Measurements from ENCODE around the gene ADAMTS5.
A peak's percentile ranks its signal among the peaks of the same experiment; 100 is the strongest.

Gene ADAMTS5

DNA sequence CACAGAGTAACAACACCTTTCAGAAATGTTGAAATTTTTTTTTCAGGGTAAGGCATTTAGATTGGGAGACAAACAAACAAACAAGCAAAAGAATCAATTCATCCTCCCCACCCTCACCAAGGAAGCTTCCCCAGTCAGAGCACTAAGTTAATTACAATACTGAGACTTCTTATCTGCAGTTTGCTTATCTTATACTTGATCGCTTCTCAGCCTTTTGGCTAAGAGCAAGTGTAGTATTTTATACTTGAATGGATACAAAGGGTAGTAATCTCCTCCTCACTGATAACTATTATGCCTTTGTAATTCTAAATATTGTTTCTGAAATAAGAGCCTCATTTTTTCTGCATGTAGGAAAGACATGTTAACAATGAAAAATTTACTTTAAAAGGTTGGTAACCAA, 54.4 kb downstream of the ADAMTS5 start:
- TF ChIP-seq, protein P1, sequence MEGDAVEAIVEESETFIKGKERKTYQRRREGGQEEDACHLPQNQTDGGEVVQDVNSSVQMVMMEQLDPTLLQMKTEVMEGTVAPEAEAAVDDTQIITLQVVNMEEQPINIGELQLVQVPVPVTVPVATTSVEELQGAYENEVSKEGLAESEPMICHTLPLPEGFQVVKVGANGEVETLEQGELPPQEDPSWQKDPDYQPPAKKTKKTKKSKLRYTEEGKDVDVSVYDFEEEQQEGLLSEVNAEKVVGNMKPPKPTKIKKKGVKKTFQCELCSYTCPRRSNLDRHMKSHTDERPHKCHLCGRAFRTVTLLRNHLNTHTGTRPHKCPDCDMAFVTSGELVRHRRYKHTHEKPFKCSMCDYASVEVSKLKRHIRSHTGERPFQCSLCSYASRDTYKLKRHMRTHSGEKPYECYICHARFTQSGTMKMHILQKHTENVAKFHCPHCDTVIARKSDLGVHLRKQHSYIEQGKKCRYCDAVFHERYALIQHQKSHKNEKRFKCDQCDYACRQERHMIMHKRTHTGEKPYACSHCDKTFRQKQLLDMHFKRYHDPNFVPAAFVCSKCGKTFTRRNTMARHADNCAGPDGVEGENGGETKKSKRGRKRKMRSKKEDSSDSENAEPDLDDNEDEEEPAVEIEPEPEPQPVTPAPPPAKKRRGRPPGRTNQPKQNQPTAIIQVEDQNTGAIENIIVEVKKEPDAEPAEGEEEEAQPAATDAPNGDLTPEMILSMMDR (IDR thresholded peaks at IDR 0.05; ENCODE audit: low read depth, low read length, missing control alignments), result no peak
- H3K4me3 ChIP-seq (ENCODE audit: low read depth, low read length), result no peak overlapping the region
- in situ Hi-C loops (cut with HindIII; ENCODE audit: low sequenced_read_pairs), result no loop called here
- no peak for DNase-seq (ENCODE audit: low read depth)

DNA sequence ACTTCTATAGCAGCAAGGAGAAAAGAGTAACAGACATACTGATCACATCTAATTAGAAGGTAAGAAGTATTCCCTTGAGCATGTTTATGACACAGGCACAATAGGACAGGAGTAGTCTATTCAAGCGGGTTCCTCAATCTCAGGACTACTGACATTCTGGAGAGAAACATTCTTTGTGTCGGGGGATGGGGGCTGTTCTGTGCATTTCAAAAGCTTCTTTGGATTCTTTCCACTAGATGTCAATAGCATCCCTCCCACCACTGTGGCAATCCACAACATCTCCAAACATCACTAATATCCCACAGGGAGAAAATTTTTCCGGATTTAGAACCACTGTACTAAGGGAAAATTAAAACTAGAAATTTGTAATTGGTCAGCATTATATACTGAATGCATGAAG, 56.9 kb downstream of the ADAMTS5 start:
- in situ Hi-C loops (cut with HindIII; ENCODE audit: low sequenced_read_pairs), result no loop called here
- no peak for DNase-seq (ENCODE audit: low read depth)
- TF ChIP-seq, protein P1 (IDR thresholded peaks at IDR 0.05; ENCODE audit: low read depth, low read length, missing control alignments), result no peak
- H3K4me3 ChIP-seq (ENCODE audit: low read depth, low read length), result no peak overlapping the region

DNA sequence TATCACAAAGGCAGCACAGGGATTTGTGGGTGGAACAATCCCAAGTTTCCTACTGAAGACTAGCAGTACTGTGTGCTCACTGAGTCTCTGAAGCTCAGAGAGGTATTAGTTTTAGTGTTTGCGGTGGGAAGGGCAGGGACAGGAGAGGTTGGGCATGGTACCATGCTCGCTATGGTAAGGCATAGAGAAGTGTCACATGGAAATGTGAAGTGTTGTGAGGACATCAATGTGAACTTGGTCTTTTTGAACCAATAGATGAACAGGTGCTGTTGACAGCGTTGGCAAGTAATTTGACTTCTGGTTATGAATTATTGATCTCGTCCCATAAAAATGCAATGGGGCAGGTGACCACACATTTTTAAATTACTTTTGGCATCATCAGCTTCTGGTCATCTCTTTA, 65.9 kb downstream of the ADAMTS5 start:
- no peak overlapping the region for H3K4me3 ChIP-seq (ENCODE audit: low read depth, low read length)
- no peak for DNase-seq (ENCODE audit: low read depth)
- TF ChIP-seq, protein P1 (IDR thresholded peaks at IDR 0.05; ENCODE audit: low read depth, low read length, missing control alignments), result no peak
- in situ Hi-C loops (cut with HindIII; ENCODE audit: low sequenced_read_pairs), result no loop called here

DNA sequence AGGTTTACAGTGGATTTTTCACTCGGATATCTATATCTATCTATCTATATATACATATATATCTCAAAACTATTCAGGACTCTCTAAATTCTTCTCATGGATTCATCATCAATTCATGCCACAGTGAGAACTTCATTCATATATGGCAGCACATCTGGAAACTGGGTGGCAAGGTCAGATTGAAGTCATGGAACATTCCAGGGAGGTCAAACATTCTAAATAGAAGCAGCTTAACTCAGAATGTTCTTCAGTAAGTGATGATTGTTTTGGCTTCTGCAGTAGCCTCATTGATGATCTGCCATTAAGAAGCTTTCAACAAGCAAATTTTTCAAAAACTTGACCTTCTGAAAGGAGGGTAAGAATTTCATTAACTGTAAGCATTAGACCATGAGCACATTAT, 74.7 kb downstream of the ADAMTS5 start:
- TF ChIP-seq, protein P1 (IDR thresholded peaks at IDR 0.05; ENCODE audit: low read depth, low read length, missing control alignments), result no peak

DNA sequence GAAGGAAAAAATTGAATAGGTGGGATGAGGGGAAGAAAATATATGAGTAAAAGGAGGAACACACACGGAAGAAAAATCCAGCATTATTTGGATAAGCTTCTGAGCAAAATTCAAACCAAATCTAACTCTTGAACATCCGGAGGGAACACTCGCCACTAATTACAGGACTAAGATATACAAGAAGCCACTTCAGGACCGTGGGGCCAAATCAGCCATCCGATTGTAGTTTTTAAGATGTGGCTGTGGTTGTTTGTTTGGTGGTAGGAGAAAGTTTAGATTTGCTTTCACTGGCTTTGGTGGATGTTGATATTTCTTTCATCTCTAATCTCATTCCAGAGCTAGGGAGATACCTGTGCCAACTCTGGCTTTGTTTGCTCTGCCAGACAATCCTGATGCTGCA, 78.0 kb downstream of the ADAMTS5 start:
- TF ChIP-seq, protein P1 (IDR thresholded peaks at IDR 0.05; ENCODE audit: low read depth, low read length, missing control alignments), result no peak
- no peak for DNase-seq (ENCODE audit: low read depth)
- H3K4me3 ChIP-seq (ENCODE audit: low read depth, low read length), result no peak overlapping the region
- in situ Hi-C loops (cut with HindIII; ENCODE audit: low sequenced_read_pairs), result no loop called here

More for the DNA sequence above, 74.7 kb downstream of the ADAMTS5 start:
- DNase-seq (ENCODE audit: low read depth), result no peak
- H3K4me3 ChIP-seq (ENCODE audit: low read depth, low read length), result no peak overlapping the region
- in situ Hi-C loops (cut with HindIII; ENCODE audit: low sequenced_read_pairs), result no loop called here

DNA sequence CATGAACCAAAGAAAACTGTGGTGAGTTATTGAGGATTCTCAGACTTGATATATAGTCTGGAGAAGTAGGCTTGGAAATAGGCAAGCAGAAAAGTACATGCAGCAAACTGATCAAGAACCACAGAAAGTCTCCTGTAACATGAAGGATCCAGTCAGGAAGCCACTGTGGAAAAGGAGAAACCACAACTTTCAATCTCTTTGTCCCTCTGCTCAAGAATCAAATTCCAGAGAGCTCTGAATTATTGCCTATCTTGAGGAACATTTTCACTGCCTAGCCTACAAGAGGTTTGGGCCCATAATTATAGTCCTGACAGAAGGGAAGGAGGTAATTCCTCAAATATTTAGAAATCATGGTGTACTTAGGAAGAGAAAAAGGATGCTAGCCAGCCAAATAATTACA, 78.6 kb downstream of the ADAMTS5 start:
- TF ChIP-seq, protein P1 (IDR thresholded peaks at IDR 0.05; ENCODE audit: low read depth, low read length, missing control alignments), result no peak
- DNase-seq (ENCODE audit: low read depth), result peak; percentile 31
- H3K4me3 ChIP-seq (ENCODE audit: low read depth, low read length), result no peak overlapping the region
- in situ Hi-C loops (cut with HindIII; ENCODE audit: low sequenced_read_pairs), result no loop called here

DNA sequence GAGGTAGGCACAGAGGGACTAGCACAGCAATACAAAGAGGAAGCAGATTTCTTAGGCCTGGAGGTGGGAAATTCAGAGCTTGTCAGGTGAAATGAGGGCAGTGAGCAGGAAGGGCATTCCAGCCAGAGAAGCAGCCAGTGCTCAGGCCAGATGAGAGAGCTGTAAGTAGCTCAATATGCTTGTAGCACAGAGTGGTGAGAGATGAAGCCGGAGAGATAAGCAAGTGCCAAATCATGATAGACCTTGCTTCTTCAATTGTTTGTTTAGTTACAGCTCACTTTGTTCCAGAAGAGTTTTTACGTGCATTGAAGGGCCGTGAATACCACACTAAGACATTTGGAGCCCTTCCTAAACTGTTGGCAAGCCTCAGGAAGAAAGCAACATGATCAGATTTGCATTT, 79.6 kb downstream of the ADAMTS5 start:
- DNase-seq (ENCODE audit: low read depth), result no peak
- in situ Hi-C loops (cut with HindIII; ENCODE audit: low sequenced_read_pairs), result no loop called here
- TF ChIP-seq, protein P1 (IDR thresholded peaks at IDR 0.05; ENCODE audit: low read depth, low read length, missing control alignments), result no peak
- no peak overlapping the region for H3K4me3 ChIP-seq (ENCODE audit: low read depth, low read length)
